Small intestine (tissue), 7 donors: ENCODE results near the gene CDH13. TPM values are rescaled to one million over a fixed set of nuclear protein-coding genes. Genes with fewer than 3 reads are reported as not detected.

ENCODE experiments used
- DNase-seq, 2 donors: peaks; one replicate each; pipeline versions ENCODE4 v3.0.0 to v3.0.0-alpha.2; 2013
- FAIRE-seq: peaks from 2 replicates; lab custom pipeline; 2012; peaks lifted over from hg19 to GRCh38; lab: Jason Lieb, UNC
- H3K27ac ChIP-seq, 3 donors: one replicate each; pipeline ENCODE4 v1.5.1; 2013; ENCODE audit warnings: low read length in 2 of 3, mild to moderate bottlenecking in 2 of 3, control low read depth in 1 of 3, inconsistent platforms in 1 of 3, low read depth in 1 of 3, moderate library complexity in 1 of 3
- H3K27me3 ChIP-seq, 3 donors: one replicate each; pipeline ENCODE4 v1.6.1; 2013; ENCODE audit warnings: low read length in 3 of 3, inconsistent platforms in 1 of 3; ENCODE audit not compliant: control insufficient read depth in 3 of 3, insufficient read depth in 3 of 3
- H3K36me3 ChIP-seq, 3 donors: one replicate each; pipeline ENCODE4 v1.6.1; 2013; ENCODE audit warnings: low read length in 3 of 3, inconsistent platforms in 1 of 3, low read depth in 1 of 3, mild to moderate bottlenecking in 1 of 3, moderate library complexity in 1 of 3; ENCODE audit not compliant: control insufficient read depth in 3 of 3, insufficient read depth in 2 of 3
- H3K4me1 ChIP-seq, 3 donors: one replicate each; pipeline ENCODE4 v1.6.1; 2013; ENCODE audit warnings: low read length in 2 of 3, inconsistent platforms in 1 of 3, low read depth in 1 of 3, mild to moderate bottlenecking in 1 of 3, moderate library complexity in 1 of 3; ENCODE audit not compliant: control insufficient read depth in 3 of 3, insufficient read depth in 2 of 3
- H3K4me3 ChIP-seq, 3 donors: one replicate each; pipeline ENCODE4 v1.5.1; 2013; ENCODE audit warnings: low read length in 3 of 3, control low read depth in 1 of 3, inconsistent platforms in 1 of 3, low read depth in 1 of 3, mild to moderate bottlenecking in 1 of 3, moderate library complexity in 1 of 3
- H3K9me3 ChIP-seq, 2 donors: one replicate each; pipeline ENCODE4 v1.6.1; 2013; ENCODE audit warnings: low read depth in 1 of 2, low read length in 1 of 2; ENCODE audit not compliant: control insufficient read depth in 2 of 2, insufficient read depth in 1 of 2
- WGBS, 3 donors: extraction: QIAGEN DNeasy Blood & Tissue Kit; methylation state at CpG; one replicate each; pipeline ENCODE4 v1.1.7; 2013; 5-methylcytosine and 5-hydroxymethylcytosine counted together
- polyA plus RNA-seq, 4 donors: library from polyadenylated mRNA; stranded (reverse) in 3 of 4; unstranded in 1 of 4; fragments of 200-250 nt in 3 of 4; fragments of 120-200 nt in 1 of 4; gene quantifications; one replicate each; pipeline versions ENCODE4 v1.2.1 to v1.2.3, GENCODE V29; 2013
- donor health status: healthy with polysubstance abuse.
- donor health status: control.
- donor health status: control.
- donor health status: Bipolar disorder and iron deficiency.
- donor health status: healthy.

The CDH13 gene
- polyA plus RNA-seq, 4 donors, result 0.27 to 15.0 (median 2.9) TPM; not detected in 1

DNA sequence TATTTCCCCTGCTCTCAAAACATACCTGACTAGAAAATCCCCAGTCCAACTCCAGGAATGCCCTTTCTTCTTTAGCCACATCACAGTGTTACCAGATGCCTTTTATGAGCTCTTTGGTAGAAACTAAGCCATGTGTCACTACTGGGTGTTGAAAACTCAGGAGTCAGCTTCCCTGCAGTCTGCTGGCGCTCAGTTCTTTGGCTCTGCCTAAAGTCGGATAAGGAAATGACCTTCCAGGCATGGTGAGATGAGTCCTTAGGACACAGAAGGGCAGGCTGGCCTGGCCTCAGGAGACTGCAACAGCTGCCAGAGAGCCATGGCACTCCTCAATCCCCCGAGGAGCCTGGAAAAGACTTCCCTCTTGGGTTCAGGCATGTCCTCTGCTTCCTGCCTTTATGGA lies 89.1 kb downstream of the CDH13 start:
- DNase-seq, result no peak
- 55 to 71% (median 69%) methylated on average over 3 of the region's 3 CpGs for WGBS, 3 donors
- FAIRE-seq, result no peak

DNA sequence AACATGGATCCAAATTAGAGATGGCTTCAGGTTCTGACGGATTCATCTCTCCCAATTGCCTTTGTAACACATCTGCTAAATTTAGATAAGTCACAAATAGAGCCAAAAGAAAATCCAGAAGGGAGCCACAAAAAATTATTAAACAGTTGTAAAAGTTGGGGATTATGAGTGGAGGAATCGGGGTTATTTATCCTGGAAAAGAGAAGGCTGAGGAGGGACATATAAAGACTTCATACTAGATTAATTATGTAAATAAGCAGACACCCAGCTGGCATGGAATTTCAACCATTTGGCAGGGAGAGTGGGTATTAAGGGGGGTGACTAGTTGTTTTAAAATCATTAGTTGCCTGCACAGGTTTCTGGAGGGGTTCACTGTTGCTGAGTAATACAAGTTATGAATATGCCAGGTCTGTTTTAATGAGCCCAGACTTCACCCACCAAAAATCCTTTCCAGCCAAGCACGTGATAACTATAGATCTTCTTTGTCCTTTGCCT lies 89.6 kb downstream of the CDH13 start:
- H3K4me3 ChIP-seq, result no peak overlapping the region
- H3K9me3 ChIP-seq, result no peaks in the 10 kb centered on the region
- DNase-seq, result no peak
- peaks cover 0 to 4% (median 0%) of the 10 kb centered on the region in 3 donors for H3K4me1 ChIP-seq
- H3K27me3 ChIP-seq, result no peaks in the 10 kb centered on the region
- no peak overlapping the region for H3K27ac ChIP-seq
- H3K36me3 ChIP-seq, result no peaks in the 10 kb centered on the region
- 84 to 92% (median 87%) methylated on average over 3 of the region's 3 CpGs for WGBS, 3 donors
- FAIRE-seq, result no peak

More for the DNA sequence above, 89.1 kb downstream of the CDH13 start:
- no peaks in the 10 kb centered on the region for H3K9me3 ChIP-seq
- peaks cover 0 to 4% (median 0%) of the 10 kb centered on the region in 3 donors for H3K4me1 ChIP-seq
- H3K27me3 ChIP-seq, result no peaks in the 10 kb centered on the region
- no peak overlapping the region for H3K27ac ChIP-seq
- H3K36me3 ChIP-seq, result no peaks in the 10 kb centered on the region
- H3K4me3 ChIP-seq, result no peak overlapping the region

DNA sequence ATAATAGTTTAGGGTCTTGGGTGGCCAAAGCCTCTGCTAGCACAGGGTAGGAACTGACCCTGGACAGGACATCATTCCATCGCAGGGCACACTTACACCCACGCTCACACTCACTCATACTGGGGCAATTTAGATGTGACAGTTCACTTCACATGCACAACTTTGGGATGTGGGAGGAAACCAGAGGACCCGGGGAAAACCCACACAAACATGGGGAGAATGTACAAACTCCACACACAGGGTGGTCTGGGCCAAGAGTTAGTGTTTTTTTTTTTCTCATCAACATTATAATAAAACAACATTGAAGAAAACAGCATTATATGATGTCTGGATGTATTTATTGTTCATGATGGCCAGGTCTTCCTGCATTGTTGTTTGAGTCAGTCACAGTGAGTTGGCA lies 93.6 kb downstream of the CDH13 start:
- Histone ChIP-seq H3K9me3 (no peaks in the 10 kb centered on the region), H3K27ac (no peak overlapping the region), H3K36me3 (no peaks in the 10 kb centered on the region), H3K27me3 (no peaks in the 10 kb centered on the region), H3K4me3 (no peak overlapping the region), H3K4me1 (no peaks in the 10 kb centered on the region)
- FAIRE-seq, result no peak
- DNase-seq, result no peak
- WGBS, 3 donors, result 84 to 87% (median 86%) methylated on average over 3 of the region's 3 CpGs

DNA sequence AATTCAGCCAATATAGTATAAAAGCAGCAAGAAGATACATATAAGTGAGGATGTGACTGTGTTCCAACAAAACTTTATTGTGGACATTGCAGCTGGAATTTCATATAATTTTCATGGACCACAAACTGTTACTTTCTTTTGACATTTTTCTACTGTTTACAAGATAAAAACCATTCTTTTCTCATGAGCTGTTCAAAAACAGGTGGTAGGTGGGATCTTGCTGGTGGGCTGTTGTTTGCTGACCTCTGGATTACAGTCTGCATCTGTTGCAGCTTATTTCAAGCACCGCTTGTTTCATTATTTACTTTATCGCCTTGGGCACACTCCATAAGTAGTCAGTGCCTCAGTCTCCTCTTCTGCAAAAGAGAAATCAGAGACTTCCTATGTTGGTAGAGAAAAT lies 99.5 kb downstream of the CDH13 start:
- no peaks in the 10 kb centered on the region for H3K36me3 ChIP-seq
- no peaks in the 10 kb centered on the region for H3K4me1 ChIP-seq
- H3K4me3 ChIP-seq, result no peak overlapping the region
- no peaks in the 10 kb centered on the region for H3K27me3 ChIP-seq
- H3K9me3 ChIP-seq, result peaks cover 0 to 6% of the 10 kb centered on the region in 2 donors
- H3K27ac ChIP-seq, result no peak overlapping the region
- no peak for DNase-seq
- no peak for FAIRE-seq
- 80 to 93% (median 84%) methylated on average over 2 of the region's 2 CpGs for WGBS, 3 donors

DNA sequence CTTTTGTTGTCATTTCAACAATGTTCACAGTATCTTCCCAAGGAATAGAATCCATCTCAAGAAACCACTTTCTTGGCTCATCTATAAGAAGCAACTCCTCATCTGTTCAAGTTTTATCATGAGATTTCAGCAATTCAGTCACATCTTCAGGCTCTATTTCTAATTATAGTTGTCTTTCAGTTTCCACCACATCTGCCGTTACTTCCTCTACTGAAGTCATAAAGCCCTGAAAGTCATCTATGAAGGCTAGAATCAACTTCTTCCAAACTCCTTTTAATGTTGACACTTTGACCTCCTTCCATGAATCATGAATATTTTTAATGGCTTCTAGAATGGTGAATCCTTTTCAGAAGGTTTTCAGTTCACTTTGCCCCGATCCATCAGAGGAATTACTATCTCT lies 102.1 kb downstream of the CDH13 start:
- FAIRE-seq, result no peak
- 81 to 84% (median 83%) methylated on average over 2 of the region's 2 CpGs for WGBS, 3 donors
- Histone ChIP-seq H3K27ac (no peak overlapping the region), H3K9me3 (peaks cover 0 to 6% of the 10 kb centered on the region in 2 donors), H3K27me3 (no peaks in the 10 kb centered on the region), H3K36me3 (no peaks in the 10 kb centered on the region), H3K4me3 (no peak overlapping the region), H3K4me1 (no peaks in the 10 kb centered on the region)
- no peak for DNase-seq

DNA sequence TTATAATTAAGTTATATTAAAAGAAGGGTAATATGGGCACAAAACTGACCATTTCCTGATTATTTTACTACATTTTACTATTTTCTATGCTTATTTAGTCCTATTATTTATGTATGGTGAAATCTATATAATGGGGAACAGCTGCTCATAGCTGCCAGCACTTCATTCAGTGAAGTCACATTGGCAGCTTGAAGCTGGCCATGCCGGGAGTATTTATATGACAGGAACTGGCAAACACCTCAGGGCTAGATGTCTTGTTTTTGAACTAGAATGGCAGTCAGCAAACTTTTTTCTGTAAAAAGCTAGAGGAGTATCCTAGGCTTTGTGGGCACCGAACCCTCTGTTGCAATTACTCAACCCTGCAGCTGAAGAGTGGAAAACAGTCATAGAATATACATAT lies 104.1 kb downstream of the CDH13 start:
- no peak for DNase-seq
- 89 to 94% (median 94%) methylated on average over 2 of the region's 2 CpGs for WGBS, 3 donors
- peaks cover 0 to 6% of the 10 kb centered on the region in 2 donors for H3K9me3 ChIP-seq
- FAIRE-seq, result no peak
- no peak overlapping the region for H3K4me3 ChIP-seq
- no peaks in the 10 kb centered on the region for H3K4me1 ChIP-seq
- no peaks in the 10 kb centered on the region for H3K36me3 ChIP-seq
- H3K27ac ChIP-seq, result no peak overlapping the region
- H3K27me3 ChIP-seq, result no peaks in the 10 kb centered on the region

DNA sequence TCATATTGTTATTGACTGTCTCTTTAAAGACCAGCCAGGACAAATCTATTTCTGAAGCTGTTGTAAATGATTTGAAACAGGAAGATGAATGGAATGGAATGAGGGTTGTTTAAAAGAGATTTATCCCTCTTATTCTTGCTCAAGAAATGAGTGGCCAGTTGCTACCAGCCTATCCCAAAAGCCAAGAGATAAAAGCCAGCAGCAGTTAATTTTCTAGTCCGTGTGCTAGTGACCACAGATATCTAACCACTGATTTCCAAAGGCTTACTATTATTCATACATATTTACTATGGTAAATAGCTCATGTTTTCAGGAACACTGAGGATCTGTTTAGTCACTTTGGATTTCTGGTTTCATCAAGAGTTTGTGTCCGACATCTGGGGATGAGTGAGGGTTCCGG lies 105.7 kb downstream of the CDH13 start:
- no peaks in the 10 kb centered on the region for H3K27me3 ChIP-seq
- peaks cover 0 to 6% of the 10 kb centered on the region in 2 donors for H3K9me3 ChIP-seq
- FAIRE-seq (no peak), DNase-seq (no peak)
- no peak overlapping the region for H3K27ac ChIP-seq
- WGBS, 3 donors, result 84 to 89% (median 85%) methylated on average over 3 of the region's 3 CpGs
- no peak overlapping the region for H3K4me3 ChIP-seq
- H3K36me3 ChIP-seq, result no peaks in the 10 kb centered on the region
- no peaks in the 10 kb centered on the region for H3K4me1 ChIP-seq

DNA sequence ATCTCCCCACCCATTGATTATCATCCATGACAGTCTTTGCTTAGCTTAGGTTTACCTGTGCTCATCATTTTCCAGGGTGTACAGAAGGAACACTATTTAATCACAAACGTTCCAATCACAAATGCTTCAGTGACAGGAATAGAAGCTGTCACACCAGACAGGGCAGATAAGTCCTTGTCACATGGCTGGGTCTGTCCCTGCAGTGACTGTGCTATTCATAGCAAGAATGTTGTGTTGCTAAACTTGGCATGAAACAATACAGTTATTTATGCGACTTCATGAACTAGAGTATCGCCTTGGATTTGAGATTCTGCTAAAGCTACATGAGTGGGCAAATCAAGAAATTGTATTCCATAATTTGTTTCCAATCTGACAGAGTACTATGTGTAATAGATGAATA lies 108.4 kb downstream of the CDH13 start:
- no peaks in the 10 kb centered on the region for H3K9me3 ChIP-seq
- H3K36me3 ChIP-seq, result no peaks in the 10 kb centered on the region
- no peak overlapping the region for H3K27ac ChIP-seq
- DNase-seq (no peak), FAIRE-seq (no peak)
- no peaks in the 10 kb centered on the region for H3K27me3 ChIP-seq
- no peak overlapping the region for H3K4me3 ChIP-seq
- no peaks in the 10 kb centered on the region for H3K4me1 ChIP-seq
- WGBS, 3 donors, result 51 to 64% (median 55%) methylated on average over 3 of the region's 3 CpGs

DNA sequence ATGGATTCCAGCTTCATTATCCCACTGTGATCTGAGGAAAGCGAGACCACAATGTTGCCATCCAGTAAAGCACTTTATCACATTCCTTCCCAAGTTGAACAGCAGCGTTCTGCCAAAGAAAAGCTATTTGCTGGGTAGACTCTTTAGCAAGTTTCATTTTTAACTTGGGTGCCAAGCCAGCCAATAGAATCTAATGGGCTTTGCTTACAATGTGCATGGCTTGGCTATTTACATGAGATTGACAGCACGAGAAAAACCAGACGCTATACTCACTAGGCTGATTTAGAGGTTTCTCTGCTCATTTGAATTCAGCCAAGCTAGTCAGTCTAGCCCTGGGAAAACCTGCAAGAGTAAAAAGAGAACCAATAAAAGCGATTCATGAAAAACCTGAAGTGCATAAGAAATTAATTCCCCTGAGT lies 108.9 kb downstream of the CDH13 start:
- FAIRE-seq, result no peak
- 63 to 80% (median 74%) methylated on average over 5 of the region's 5 CpGs for WGBS, 3 donors

More for the DNA sequence above, 108.9 kb downstream of the CDH13 start:
- DNase-seq, result no peak
- H3K4me1 ChIP-seq, result no peaks in the 10 kb centered on the region
- no peaks in the 10 kb centered on the region for H3K27me3 ChIP-seq
- no peaks in the 10 kb centered on the region for H3K36me3 ChIP-seq
- H3K27ac ChIP-seq, result no peak overlapping the region
- peaks cover 0 to 3% of the 10 kb centered on the region in 2 donors for H3K9me3 ChIP-seq
- H3K4me3 ChIP-seq, result no peak overlapping the region
